Upper lobe of right lung (tissue), 1 donor: ENCODE data around the gene UGGT2. TPM values are rescaled to one million over a fixed set of nuclear protein-coding genes. Genes with fewer than 3 reads are reported as not detected.
A peak's percentile ranks its signal among the peaks of the same experiment; 100 is the strongest.
"Not testable (repeated sequence)": the region's sequence is repeated elsewhere in the genome, so short reads cannot be mapped to it uniquely, and the experiment has no call there.

ENCODE experiments used
- ATAC-seq: fragments of 200-7000 bp; cut with Tn5 transposase; one replicate; pipeline ENCODE4 v1.9.1; 2020; ENCODE audit warnings: mild to moderate bottlenecking, moderate library complexity
- DNase-seq: peaks from one replicate; pipeline ENCODE4 v3.0.0-alpha.2; 2020
- H3K27ac ChIP-seq: fragments of 200-600 bp; one replicate; pipeline ENCODE4 v1.8.0; 2022
- H3K27me3 ChIP-seq: fragments of 200-600 bp; one replicate; pipeline ENCODE4 v1.8.0; 2022; ENCODE audit warnings: mild to moderate bottlenecking
- H3K36me3 ChIP-seq: fragments of 200-600 bp; one replicate; pipeline ENCODE4 v1.8.0; 2022
- H3K4me1 ChIP-seq: fragments of 200-600 bp; one replicate; pipeline ENCODE4 v1.8.0; 2022
- H3K4me3 ChIP-seq: fragments of 200-600 bp; one replicate; pipeline ENCODE4 v1.8.0; 2022; ENCODE audit warnings: mild to moderate bottlenecking
- H3K9me3 ChIP-seq: fragments of 200-600 bp; one replicate; pipeline ENCODE4 v1.8.0; 2022
- CTCF ChIP-seq: fragments of 200-600 bp; IDR thresholded peaks from one replicate; pipeline ENCODE4 v1.8.0; 2022; ENCODE audit warnings: antibody characterized with exemption
- intact Hi-C: fragments of 100-400 bp; cut with DNase I; formaldehyde crosslinking; loops from one replicate; pipeline ENCODE4 v1.11.0; 2022
- total RNA-seq: library from RNA; stranded (reverse); fragmentation: NEBNext Ultra II Directional; extraction: Animal tissue kit (Norgen Biotek cat#: 25700); gene quantifications from one replicate; pipeline ENCODE4 v1.2.1, GENCODE V29; 2021
- donor health status: DM: no; HTN: yes; CAD: no; lungs with severe emphysema.

Gene UGGT2
- total RNA-seq, 1 donor from 2014 or later: 21.7 TPM

- H3K27me3 ChIP-seq: no peaks in the 10 kb centered on the region
- TF ChIP-seq CTCF: no peak
- DNase-seq: no peak
- no peak overlapping the region for H3K27ac ChIP-seq
- no peak for ATAC-seq
- no peaks in the 10 kb centered on the region for H3K9me3 ChIP-seq
- intact Hi-C loops: no loop called here
- H3K4me1 ChIP-seq: peaks cover 7% of the 10 kb centered on the region
- H3K4me3 ChIP-seq: no peak overlapping the region
- no peaks in the 10 kb centered on the region for H3K36me3 ChIP-seq
These were observed 194.7 kb downstream of the UGGT2 start for GRCh38 chr13:95858286-95859075.

DNA sequence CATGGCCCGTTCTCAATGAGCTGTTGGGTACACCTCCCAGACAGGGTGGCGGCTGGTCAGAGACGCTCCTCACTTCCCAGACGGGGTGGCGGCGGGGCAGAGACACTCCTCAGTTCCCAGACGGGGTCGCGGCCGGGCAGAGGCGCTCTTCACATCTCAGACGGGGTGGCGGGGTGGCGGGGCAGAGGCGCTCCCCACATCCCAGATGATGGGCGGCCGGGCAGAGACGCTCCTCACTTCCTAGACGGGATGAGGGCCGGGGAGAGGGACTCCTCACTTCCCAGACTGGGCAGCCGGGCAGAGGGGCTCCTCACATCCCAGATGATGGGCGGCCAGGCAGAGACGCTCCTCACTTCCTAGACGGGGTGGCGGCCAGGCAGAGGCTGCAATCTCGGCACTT, 207.5 kb downstream of the UGGT2 start:
- H3K36me3 ChIP-seq, DNase-seq, H3K4me1 ChIP-seq, H3K27ac ChIP-seq, H3K4me3 ChIP-seq, ATAC-seq, intact Hi-C loops, H3K9me3 ChIP-seq, H3K27me3 ChIP-seq: not testable (repeated sequence)

- Histone ChIP-seq H3K4me3 (no peak overlapping the region), H3K27me3 (no peaks in the 10 kb centered on the region), H3K4me1 (no peaks in the 10 kb centered on the region), H3K9me3 (peaks cover 8% of the 10 kb centered on the region), H3K27ac (no peak overlapping the region), H3K36me3 (no peaks in the 10 kb centered on the region)
- intact Hi-C loops: no loop called here
- ATAC-seq (no peak), DNase-seq (no peak)
- no peak for TF ChIP-seq CTCF
These were observed 210.3 kb downstream of the UGGT2 start for GRCh38 chr13:95842898-95843297.

DNA sequence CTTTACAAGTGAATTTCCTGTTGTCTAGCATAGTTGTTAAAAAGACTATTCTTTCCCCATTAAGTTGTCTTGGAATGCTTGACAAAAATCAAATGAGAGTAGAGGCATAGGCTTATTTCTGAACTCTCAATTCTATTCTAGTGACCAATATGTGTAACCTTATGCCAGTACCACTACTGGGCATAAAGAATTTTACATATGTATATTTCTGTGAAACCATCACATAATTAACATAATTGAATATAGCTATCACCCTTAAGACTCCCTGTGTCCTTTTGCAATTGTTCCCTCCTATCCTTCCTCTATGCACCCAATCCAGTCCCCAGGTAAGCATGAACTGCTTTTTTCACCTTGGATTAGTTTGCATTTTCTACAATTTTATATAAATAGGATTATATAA, 211.3 kb downstream of the UGGT2 start:
- no peak overlapping the region for H3K27ac ChIP-seq
- H3K9me3 ChIP-seq: peaks cover 13% of the 10 kb centered on the region
- H3K36me3 ChIP-seq: no peaks in the 10 kb centered on the region
- no peak overlapping the region for H3K4me3 ChIP-seq
- H3K27me3 ChIP-seq: no peaks in the 10 kb centered on the region
- H3K4me1 ChIP-seq: no peaks in the 10 kb centered on the region
- ATAC-seq (no peak), DNase-seq (no peak)
- no peak for TF ChIP-seq CTCF
- intact Hi-C loops: no loop called here

GRCh38 chr13:95834134-95834765, 219.0 kb downstream of the UGGT2 start:
- Histone ChIP-seq H3K4me1 (peaks cover 5% of the 10 kb centered on the region), H3K9me3 (peaks cover 13% of the 10 kb centered on the region), H3K4me3 (no peak overlapping the region), H3K27me3 (no peaks in the 10 kb centered on the region), H3K36me3 (peaks cover 5% of the 10 kb centered on the region), H3K27ac (no peak overlapping the region)
- TF ChIP-seq CTCF: peak; percentile 96
- DNase-seq: peak; percentile 66
- intact Hi-C loops: no loop called here
- peak; percentile 98 for ATAC-seq

DNA sequence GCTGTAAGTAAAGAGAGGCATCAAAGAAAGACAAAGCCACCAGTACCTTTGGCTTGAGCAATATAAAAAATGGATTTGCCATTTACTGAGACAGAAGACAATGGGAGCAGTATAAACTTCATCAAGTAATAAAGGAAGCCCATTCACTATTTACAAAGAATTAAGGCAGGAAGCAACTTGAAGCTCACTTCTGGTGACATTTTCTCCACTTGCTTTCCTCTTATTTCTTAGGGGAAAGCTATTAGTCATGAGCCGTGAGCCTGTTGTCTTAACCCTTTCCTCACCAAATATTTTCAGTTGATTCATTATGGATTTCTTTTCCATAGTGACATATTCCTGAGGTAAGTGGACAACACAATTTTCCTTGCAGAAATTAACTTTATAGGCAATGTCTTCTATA, 219.5 kb downstream of the UGGT2 start:
- intact Hi-C loops: no loop called here
- H3K9me3 ChIP-seq: peaks cover 11% of the 10 kb centered on the region
- DNase-seq (no peak), ATAC-seq (no peak)
- H3K27ac ChIP-seq: no peak overlapping the region
- H3K4me1 ChIP-seq: peaks cover 5% of the 10 kb centered on the region
- H3K36me3 ChIP-seq: peaks cover 5% of the 10 kb centered on the region
- TF ChIP-seq CTCF: no peak
- H3K4me3 ChIP-seq: no peak overlapping the region
- no peaks in the 10 kb centered on the region for H3K27me3 ChIP-seq
